ENCODE data around the gene P3H2. TPM values are rescaled to one million over a fixed set of nuclear protein-coding genes. Genes with fewer than 3 reads are reported as not detected.
A peak's percentile ranks its signal among the peaks of the same experiment; 100 is the strongest.

The P3H2 gene
- total and polyA plus RNA-seq, 2 experiments from 2014 or later = 56.7 to 56.8 TPM

DNA sequence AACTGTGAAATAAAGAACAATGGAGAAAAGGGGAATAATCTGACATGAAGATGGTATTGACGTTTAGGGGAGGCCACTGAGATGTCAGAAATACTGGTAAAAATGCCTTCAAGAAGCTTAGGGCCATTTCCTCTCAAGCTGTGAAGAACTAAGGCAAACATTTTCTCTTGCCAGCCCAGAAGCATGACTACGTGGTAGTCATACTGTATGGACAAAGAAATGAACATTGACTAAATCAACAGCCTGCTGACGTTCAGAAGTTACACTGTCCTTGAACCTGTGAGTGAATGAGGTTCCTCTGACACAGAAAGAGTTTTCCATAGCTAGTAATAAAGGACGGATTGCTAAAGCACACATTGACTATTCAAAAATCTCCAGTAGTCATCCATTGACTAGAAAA is 121.0 kb downstream of the P3H2 start:
- no peak for DNase-seq (ENCODE audit: low read depth in 1 of 2, low spot score in 1 of 2)
- peaks cover 34% of the 10 kb centered on the region for H3K4me1 ChIP-seq (ENCODE audit: low read depth)

DNA sequence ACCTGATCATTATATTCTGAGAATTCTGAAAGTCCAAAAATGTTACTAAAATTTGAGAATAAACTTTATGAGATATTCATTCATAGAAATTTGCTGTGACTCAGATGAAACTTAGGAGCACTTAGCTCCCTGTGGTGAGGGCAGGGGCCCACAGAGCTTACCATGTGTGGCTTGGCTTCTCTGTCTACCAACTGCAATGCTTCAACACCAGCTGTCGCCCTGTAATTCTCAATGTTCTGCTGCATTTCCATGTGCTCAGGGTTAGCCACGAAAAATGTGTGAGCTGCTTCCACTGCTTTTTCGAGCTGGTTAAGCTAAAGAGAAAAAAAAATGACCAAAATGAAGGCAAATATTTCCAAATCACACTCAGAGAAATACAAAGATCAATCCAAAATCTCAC is 125.6 kb downstream of the P3H2 start:
- Histone ChIP-seq H3K4me1 (ENCODE audit: low read depth) (peaks cover 12% of the 10 kb centered on the region), H3K36me3 (peaks cover 4% of the 10 kb centered on the region), H3K9me3 (ENCODE audit: low read depth) (no peaks in the 10 kb centered on the region), H3K4me3 (no peak overlapping the region), H3K27me3 (no peaks in the 10 kb centered on the region), H3K27ac (no peak overlapping the region)
- peak in 1 of 2 donors; percentile 37 for DNase-seq (ENCODE audit: low read depth in 1 of 2, low spot score in 1 of 2)
- TF ChIP-seq, protein P1, sequence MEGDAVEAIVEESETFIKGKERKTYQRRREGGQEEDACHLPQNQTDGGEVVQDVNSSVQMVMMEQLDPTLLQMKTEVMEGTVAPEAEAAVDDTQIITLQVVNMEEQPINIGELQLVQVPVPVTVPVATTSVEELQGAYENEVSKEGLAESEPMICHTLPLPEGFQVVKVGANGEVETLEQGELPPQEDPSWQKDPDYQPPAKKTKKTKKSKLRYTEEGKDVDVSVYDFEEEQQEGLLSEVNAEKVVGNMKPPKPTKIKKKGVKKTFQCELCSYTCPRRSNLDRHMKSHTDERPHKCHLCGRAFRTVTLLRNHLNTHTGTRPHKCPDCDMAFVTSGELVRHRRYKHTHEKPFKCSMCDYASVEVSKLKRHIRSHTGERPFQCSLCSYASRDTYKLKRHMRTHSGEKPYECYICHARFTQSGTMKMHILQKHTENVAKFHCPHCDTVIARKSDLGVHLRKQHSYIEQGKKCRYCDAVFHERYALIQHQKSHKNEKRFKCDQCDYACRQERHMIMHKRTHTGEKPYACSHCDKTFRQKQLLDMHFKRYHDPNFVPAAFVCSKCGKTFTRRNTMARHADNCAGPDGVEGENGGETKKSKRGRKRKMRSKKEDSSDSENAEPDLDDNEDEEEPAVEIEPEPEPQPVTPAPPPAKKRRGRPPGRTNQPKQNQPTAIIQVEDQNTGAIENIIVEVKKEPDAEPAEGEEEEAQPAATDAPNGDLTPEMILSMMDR (IDR thresholded peaks at IDR 0.05; ENCODE audit: low read depth, low read length) = no peak

More for the DNA sequence above, 121.0 kb downstream of the P3H2 start:
- TF ChIP-seq, protein P1 (IDR thresholded peaks at IDR 0.05; ENCODE audit: low read depth, low read length) = no peak
- H3K9me3 ChIP-seq (ENCODE audit: low read depth) = no peaks in the 10 kb centered on the region
- no peak overlapping the region for H3K4me3 ChIP-seq
- H3K27me3 ChIP-seq = no peaks in the 10 kb centered on the region
- H3K27ac ChIP-seq = no peak overlapping the region
- H3K36me3 ChIP-seq = no peaks in the 10 kb centered on the region

DNA sequence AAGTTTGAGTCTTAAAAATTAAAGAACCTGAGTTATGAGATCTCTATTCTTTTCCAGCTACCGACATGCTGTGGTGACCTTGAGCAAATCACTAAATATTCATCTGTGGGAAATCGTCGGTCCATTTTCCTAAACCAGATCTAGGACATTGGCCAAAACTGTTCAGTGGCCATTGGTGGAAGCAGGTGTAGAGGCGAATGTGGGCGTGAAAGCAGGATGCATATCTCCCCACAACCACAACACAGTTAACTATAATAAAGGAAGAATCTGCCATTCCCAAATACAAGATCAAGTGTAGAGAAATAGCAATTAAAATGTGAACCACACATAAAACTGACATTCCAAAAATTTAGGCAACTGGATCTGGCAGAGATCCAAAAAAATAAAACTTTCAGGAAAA is 129.9 kb downstream of the P3H2 start:
- Histone ChIP-seq H3K4me3 (no peak overlapping the region), H3K4me1 (ENCODE audit: low read depth) (peaks cover 11% of the 10 kb centered on the region), H3K27me3 (no peaks in the 10 kb centered on the region), H3K27ac (no peak overlapping the region), H3K36me3 (peaks cover 17% of the 10 kb centered on the region), H3K9me3 (ENCODE audit: low read depth) (no peaks in the 10 kb centered on the region)
- TF ChIP-seq, protein P1 (IDR thresholded peaks at IDR 0.05; ENCODE audit: low read depth, low read length) = no peak
- no peak for DNase-seq (ENCODE audit: low read depth in 1 of 2, low spot score in 1 of 2)

DNA sequence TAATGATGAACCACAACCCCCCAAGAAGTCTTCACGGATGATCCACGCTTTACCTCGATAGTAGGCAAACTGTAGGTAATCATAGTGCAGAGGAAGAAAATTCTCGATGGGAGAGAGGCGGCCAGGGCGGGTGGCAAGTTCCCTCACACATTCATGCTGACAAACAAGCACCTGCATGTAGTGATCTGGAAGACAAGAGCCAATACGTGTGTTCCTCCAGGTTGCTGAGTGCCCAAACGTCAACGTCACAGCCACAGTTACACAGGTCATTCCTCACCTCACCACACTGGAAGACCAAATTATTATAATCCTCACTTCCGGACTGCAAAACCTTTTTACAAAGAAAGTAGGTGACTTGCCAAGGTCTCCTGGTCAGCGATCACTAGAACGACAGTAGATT is 131.8 kb downstream of the P3H2 start:
- Histone ChIP-seq H3K27me3 (no peaks in the 10 kb centered on the region), H3K9me3 (ENCODE audit: low read depth) (no peaks in the 10 kb centered on the region), H3K4me3 (no peak overlapping the region), H3K4me1 (ENCODE audit: low read depth) (no peaks in the 10 kb centered on the region), H3K36me3 (peaks cover 19% of the 10 kb centered on the region), H3K27ac (no peak overlapping the region)
- TF ChIP-seq, protein P1 (IDR thresholded peaks at IDR 0.05; ENCODE audit: low read depth, low read length) = no peak
- no peak for DNase-seq (ENCODE audit: low read depth in 1 of 2, low spot score in 1 of 2)

DNA sequence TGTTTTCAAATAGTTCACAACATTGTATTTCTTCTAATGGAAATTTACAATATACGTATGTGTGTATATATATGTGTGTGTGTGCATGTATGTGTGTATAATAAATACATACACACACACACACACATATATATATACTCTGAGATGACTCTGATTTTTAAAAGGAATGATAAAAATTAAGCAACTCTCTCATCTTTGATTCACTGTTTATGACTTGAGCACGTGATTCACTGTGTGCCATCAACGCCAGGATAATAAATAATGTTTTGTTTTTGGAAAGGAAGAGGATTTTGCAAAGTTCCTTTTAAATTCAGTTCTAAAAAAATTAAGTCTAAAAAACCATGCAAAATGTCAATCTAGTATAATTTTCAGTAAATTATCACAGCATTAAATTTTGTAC is 132.4 kb downstream of the P3H2 start:
- TF ChIP-seq, protein P1 (IDR thresholded peaks at IDR 0.05; ENCODE audit: low read depth, low read length) = no peak
- no peaks in the 10 kb centered on the region for H3K9me3 ChIP-seq (ENCODE audit: low read depth)
- no peaks in the 10 kb centered on the region for H3K27me3 ChIP-seq
- no peak overlapping the region for H3K27ac ChIP-seq
- no peak overlapping the region for H3K4me3 ChIP-seq
- DNase-seq (ENCODE audit: low read depth in 1 of 2, low spot score in 1 of 2) = no peak
- no peaks in the 10 kb centered on the region for H3K4me1 ChIP-seq (ENCODE audit: low read depth)
- peaks cover 19% of the 10 kb centered on the region for H3K36me3 ChIP-seq

DNA sequence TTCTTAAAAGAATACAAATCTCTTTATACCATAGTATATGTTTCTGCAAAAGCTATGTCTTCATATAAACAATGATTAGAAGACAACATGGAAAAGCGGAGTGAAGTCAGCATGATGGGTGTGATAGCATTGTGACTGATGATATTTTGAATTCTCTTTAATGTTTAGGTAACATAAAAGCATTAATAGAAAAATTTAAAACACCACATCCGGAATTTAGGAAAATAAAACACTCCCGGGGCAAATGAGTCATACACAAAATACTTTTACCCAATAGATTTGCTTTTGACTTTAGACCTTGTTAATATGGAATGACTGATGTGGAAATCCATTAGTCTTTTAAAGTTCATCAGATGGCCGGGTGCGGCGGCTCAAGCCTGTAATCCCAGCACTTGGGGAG is 134.7 kb downstream of the P3H2 start:
- Histone ChIP-seq H3K4me3 (no peak overlapping the region), H3K9me3 (ENCODE audit: low read depth) (no peaks in the 10 kb centered on the region), H3K36me3 (peaks cover 22% of the 10 kb centered on the region), H3K27me3 (no peaks in the 10 kb centered on the region), H3K4me1 (ENCODE audit: low read depth) (no peaks in the 10 kb centered on the region), H3K27ac (no peak overlapping the region)
- no peak for DNase-seq (ENCODE audit: low read depth in 1 of 2, low spot score in 1 of 2)
- TF ChIP-seq, protein P1 (IDR thresholded peaks at IDR 0.05; ENCODE audit: low read depth, low read length) = no peak

All from cardiac muscle cell (in vitro differentiated cells and primary cell).